Kidney epithelial cell (primary cell): ENCODE data around the gene DSP. TPM values are rescaled to one million over a fixed set of nuclear protein-coding genes. Genes with fewer than 3 reads are reported as not detected.

Experiments used
- DNase-seq: peaks from one replicate; pipeline ENCODE4 v3.0.0-alpha.2; 2010; ENCODE audit warnings: low read depth
- H3K27me3 ChIP-seq: 2 replicates; pipeline ENCODE4 v1.6.0; 2011; ENCODE audit warnings: low read length; ENCODE audit not compliant: control insufficient read depth, insufficient read depth
- H3K36me3 ChIP-seq: 2 replicates; pipeline ENCODE4 v1.5.1; 2011; ENCODE audit warnings: low read length; ENCODE audit not compliant: control insufficient read depth, insufficient read depth
- H3K4me3 ChIP-seq: 2 replicates; pipeline ENCODE4 v1.5.1; 2011; ENCODE audit warnings: low read depth, mild to moderate bottlenecking, control low read depth, low read length
- total RNA-seq: library from RNA; depleted of rRNA; stranded (reverse); fragments of >200 nt; gene quantifications from 2 replicates; pipeline ENCODE4 v1.2.3, GENCODE V29; 2015
- TF ChIP-seq, protein P1 (sequence below): IDR thresholded peaks from 2 replicates; pipeline ENCODE4 v1.5.1; 2011; ENCODE audit warnings: mild to moderate bottlenecking, moderate library complexity, low read length, control low read depth, inconsistent platforms; ENCODE audit not compliant: insufficient read depth, poor library complexity, severe bottlenecking

DSP gene
- total RNA-seq, 1 donor from 2014 or later: 220 TPM

DNA sequence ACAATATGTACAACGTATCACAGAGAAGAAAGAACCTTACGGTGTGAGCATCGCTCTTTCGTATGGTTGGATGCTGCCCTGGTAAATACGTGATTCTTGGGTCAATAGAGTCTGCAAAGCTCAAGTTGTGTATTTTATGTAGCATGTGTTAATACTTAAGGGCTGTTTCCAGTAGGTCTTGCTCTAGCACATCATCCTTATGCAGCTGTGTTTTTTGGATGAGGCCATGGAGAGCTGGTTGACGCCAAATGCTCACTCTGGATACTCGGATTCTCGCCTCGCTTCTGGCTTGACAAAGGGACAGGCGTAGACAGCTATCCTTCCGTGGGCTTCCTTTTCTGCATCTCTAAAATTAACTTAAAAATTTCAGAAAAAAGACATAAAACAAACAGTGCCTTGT, 87.4 kb downstream of the DSP start:
- no peaks in the 10 kb centered on the region for H3K27me3 ChIP-seq
- H3K36me3 ChIP-seq: no peaks in the 10 kb centered on the region
- TF ChIP-seq, protein P1, sequence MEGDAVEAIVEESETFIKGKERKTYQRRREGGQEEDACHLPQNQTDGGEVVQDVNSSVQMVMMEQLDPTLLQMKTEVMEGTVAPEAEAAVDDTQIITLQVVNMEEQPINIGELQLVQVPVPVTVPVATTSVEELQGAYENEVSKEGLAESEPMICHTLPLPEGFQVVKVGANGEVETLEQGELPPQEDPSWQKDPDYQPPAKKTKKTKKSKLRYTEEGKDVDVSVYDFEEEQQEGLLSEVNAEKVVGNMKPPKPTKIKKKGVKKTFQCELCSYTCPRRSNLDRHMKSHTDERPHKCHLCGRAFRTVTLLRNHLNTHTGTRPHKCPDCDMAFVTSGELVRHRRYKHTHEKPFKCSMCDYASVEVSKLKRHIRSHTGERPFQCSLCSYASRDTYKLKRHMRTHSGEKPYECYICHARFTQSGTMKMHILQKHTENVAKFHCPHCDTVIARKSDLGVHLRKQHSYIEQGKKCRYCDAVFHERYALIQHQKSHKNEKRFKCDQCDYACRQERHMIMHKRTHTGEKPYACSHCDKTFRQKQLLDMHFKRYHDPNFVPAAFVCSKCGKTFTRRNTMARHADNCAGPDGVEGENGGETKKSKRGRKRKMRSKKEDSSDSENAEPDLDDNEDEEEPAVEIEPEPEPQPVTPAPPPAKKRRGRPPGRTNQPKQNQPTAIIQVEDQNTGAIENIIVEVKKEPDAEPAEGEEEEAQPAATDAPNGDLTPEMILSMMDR: no peak
- DNase-seq: no peak
- no peak overlapping the region for H3K4me3 ChIP-seq

- H3K36me3 ChIP-seq: no peaks in the 10 kb centered on the region
- TF ChIP-seq, protein P1: no peak
Observed at GRCh38 chr6:7629321-7629720, 87.8 kb downstream of the DSP start.

GRCh38 chr6:7630792-7631191, 89.3 kb downstream of the DSP start:
- no peak for DNase-seq
- Histone ChIP-seq H3K36me3 (no peaks in the 10 kb centered on the region), H3K4me3 (no peak overlapping the region), H3K27me3 (no peaks in the 10 kb centered on the region)
- TF ChIP-seq, protein P1: no peak

More at GRCh38 chr6:7629321-7629720, 87.8 kb downstream of the DSP start:
- Histone ChIP-seq H3K4me3 (no peak overlapping the region), H3K27me3 (no peaks in the 10 kb centered on the region)
- no peak for DNase-seq

- TF ChIP-seq, protein P1: no peak
- Histone ChIP-seq H3K4me3 (no peak overlapping the region), H3K27me3 (no peaks in the 10 kb centered on the region), H3K36me3 (no peaks in the 10 kb centered on the region)
- DNase-seq: no peak
Observed at GRCh38 chr6:7631466-7631865, 90.0 kb downstream of the DSP start.

- no peaks in the 10 kb centered on the region for H3K27me3 ChIP-seq
- no peak for DNase-seq
- TF ChIP-seq, protein P1: no peak
Observed at GRCh38 chr6:7632501-7633290, 91.2 kb downstream of the DSP start.

GRCh38 chr6:7633361-7633760, 91.9 kb downstream of the DSP start:
- H3K4me3 ChIP-seq: no peak overlapping the region
- H3K36me3 ChIP-seq: no peaks in the 10 kb centered on the region
- TF ChIP-seq, protein P1: no peak
- H3K27me3 ChIP-seq: no peaks in the 10 kb centered on the region
- DNase-seq: no peak

More at GRCh38 chr6:7632501-7633290, 91.2 kb downstream of the DSP start:
- no peak overlapping the region for H3K4me3 ChIP-seq
- no peaks in the 10 kb centered on the region for H3K36me3 ChIP-seq
